HG03354 (cell line): ENCODE results near the gene OR8D2.

Experiments used
- ATAC-seq: cut with Tn5 transposase; IDR thresholded peaks from one replicate; pipeline ENCODE4 v1.9.1; 2021; ENCODE audit warnings: mild to moderate bottlenecking; ENCODE audit not compliant: unreplicated experiment, poor library complexity, severe bottlenecking

OR8D2 gene, protein sequence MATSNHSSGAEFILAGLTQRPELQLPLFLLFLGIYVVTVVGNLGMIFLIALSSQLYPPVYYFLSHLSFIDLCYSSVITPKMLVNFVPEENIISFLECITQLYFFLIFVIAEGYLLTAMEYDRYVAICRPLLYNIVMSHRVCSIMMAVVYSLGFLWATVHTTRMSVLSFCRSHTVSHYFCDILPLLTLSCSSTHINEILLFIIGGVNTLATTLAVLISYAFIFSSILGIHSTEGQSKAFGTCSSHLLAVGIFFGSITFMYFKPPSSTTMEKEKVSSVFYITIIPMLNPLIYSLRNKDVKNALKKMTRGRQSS

DNA sequence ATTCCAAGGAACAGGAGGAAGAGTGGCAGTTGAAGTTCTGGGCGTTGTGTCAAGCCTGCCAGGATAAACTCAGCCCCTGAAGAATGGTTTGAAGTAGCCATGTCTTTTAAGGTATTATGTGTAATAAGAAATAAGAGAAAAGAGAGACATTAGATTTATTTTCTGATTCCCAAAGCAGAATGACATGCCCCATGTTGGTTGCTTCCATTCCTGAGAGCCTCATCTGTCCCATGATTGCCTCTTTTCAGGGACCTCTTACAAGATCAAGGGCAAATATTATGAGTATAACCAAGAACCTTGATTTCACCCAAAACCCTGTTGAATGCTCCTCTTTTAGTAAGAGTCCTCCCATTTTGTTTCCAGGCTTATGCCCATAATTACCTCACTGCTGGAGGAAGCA, at the start of gene OR8D2:
OR8D2 (minus strand) TSS at position 101 of the 400 bp plus-strand sequence; CDS start at position 101, 0 bp downstream.
- no peak for ATAC-seq

DNA sequence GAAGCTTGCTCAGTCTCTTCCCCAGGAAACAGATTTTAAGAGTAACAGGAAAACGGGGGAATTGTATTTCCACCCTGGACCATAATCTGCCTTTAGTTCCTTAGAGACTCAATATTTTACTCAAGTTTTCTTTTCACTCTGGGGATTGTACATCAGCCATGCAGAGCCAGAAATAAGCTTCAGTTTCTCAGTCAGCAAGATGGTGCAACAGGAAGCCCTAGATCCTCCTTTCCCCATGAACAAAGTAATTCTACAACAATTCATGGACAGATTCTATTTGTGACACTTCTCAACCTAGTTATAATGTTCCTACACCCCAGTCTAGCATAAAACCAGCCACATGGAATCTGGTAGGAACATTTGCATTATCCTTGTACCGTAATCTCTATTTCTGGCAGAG, 39.6 kb upstream of the OR8D2 start:
- ATAC-seq, result no peak

GRCh38 chr11:124346311-124346955, 26.4 kb upstream of the OR8D2 start:
- no peak for ATAC-seq

GRCh38 chr11:124344346-124344745, 24.3 kb upstream of the OR8D2 start:
- no peak for ATAC-seq

DNA sequence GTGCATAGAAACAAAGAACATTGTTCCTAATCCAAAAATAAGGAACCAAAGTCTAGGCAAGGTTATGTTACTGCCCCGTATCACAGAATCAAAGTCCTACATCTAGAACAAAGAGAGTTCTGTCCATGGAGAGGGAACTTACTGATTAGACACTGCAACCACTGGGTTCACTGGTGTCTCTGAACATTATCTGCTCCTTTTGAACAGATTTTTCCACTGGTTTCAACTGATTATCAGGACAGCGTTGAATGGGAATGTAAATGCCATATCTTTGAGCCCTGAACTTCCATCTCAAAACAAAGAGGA, 20.1 kb upstream of the OR8D2 start:
- no peak for ATAC-seq

DNA sequence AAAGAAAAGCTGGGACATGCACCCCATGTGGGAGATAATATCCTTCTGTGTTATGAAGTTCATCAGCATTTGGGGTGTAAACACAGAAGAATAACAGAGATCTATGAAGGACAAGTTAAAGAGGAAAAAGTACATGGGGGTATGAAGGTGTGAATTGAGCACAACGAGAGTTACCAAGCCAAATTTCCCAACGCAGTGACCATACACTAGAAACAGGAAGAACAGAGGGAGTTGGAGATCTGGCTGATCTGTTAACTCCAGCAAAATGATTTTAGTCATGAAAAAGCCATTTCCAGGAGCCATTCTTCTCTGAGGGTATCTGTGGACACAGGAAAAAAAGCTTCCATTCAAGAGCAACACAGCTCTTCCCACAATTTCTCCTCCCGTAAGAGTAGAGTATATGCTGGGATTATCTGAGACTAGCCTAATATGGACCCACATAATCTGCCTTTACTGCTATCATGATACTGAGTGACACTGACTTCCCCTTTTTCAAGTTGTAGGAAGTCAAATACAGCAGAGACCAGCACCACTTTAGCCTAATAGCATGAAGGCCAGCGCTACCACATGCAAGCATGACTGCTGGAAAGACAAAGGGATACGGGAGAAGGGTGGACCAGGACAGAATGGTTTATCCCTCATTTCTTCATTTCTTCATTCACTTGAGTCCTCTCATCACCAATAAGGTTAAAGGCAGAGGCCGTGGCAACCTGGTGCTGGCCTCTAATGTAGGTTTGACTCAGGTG, 19.6 kb upstream of the OR8D2 start:
- no peak for ATAC-seq

DNA sequence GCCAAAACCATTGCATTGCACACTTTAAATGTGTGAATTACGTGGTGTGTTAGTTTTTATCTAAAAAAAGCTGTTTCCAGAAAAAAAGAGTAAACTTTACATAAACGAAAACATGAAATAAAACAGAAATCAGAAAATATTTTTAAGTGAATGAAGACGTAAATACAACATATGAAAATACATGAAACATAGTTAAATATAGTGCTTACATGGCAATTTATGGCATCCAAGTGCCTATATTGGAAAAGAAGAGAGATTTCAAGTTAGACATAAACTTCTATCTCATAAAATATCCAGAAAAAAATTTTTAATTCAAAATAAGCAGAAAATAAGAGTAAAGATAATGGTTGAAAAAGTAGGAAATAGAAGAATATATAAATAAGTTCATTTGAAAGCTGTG, 11.9 kb upstream of the OR8D2 start:
- ATAC-seq, result no peak

- ATAC-seq, result peak; percentile 75
Observed at GRCh38 chr11:124329787-124330478, 9.9 kb upstream of the OR8D2 start.

- no peak for ATAC-seq
Observed at GRCh38 chr11:124327775-124328174, 7.8 kb upstream of the OR8D2 start.

- no peak for ATAC-seq
Observed at GRCh38 chr11:124322356-124322755, 2.4 kb upstream of the OR8D2 start.

DNA sequence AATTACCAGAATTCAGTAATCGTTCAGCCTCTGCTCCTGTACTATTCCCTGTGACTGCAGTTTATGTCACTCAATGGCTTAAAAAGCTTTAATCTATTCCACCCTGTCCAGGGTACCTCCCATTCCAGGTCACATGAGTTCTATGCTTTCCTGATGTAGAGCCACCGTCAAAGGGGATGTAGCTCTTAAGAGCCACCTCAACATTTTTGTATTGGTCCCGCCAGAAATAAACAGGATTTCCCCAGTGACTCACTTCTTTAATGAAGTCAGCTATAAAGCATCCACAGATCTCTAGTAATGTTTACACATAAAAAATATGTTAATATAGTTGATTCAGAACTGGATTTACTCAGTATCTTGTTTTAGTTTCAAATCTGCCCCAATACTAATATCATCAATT, 4.9 kb downstream of the OR8D2 start:
- no peak for ATAC-seq

DNA sequence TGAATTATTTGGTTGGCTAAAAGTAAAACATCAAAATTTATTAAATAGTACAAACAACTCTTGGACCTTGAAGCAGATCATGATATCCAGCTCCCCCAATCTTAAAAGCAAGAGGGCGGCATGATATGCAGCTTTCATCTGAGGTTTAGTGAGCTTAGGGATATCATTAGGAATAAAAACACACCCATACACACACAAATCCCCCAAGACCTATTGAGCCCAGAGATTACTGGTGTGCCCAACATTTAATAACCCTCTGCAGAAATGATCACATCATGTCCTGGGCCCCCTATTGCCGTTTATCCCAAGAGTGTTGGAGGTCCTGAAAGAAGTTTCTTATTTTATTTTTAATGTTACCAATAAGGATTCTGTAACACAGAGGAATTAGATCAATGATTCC, 6.1 kb downstream of the OR8D2 start, which contains the start of gene OR8D1:
OR8D1 (minus strand) TSS at position 101 of the 400 bp plus-strand sequence. CDS start 3,183 bp downstream, outside the sequence.
- ATAC-seq, result no peak

- no peak for ATAC-seq
Observed at GRCh38 chr11:124313131-124313530, 6.9 kb downstream of the OR8D2 start.

DNA sequence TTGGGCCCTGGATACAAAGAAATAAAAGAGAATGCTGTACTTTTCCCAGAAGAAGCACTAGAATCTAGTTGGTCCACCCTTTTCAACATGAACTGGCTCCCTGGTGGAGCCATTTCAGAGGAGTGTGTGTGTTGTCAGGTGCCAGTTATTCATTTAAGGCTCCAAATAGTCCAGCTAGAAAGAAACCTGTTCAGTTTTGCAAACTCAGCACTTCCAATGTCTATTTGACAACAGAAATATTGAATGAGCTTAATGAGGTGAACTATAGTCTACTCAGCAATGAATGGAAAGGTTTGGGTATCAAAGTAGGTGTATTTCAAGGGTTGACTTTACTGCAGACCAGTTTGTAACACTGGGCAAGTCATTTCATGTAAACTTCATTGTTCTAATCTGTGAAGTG, 8.3 kb downstream of the OR8D2 start:
- ATAC-seq, result no peak

- no peak for ATAC-seq
Observed at GRCh38 chr11:124311269-124311668, 8.7 kb downstream of the OR8D2 start.

DNA sequence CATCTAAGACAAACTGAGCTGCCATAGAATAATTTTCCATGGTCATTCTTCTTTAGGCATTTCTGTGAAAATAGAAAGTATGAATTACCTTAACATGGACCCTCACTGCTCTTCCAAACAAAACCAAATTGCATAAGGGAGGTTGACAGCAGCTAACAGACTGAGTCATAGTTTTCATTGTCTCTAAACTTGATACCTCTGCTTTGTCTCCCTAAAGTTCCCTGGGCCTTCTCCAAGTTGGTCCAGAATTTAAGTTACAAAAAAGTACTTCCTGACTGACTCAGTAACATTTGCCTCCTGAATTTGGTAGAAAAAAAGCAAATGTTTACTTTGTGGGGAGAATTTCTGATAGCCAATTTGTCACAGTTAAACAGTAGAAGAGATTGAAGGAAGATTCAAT, 9.3 kb downstream of the OR8D2 start:
- ATAC-seq, result no peak

- ATAC-seq, result no peak
Observed at GRCh38 chr11:124307093-124307492, 12.9 kb downstream of the OR8D2 start.

GRCh38 chr11:124302347-124303125, 17.5 kb downstream of the OR8D2 start:
- ATAC-seq, result no peak

DNA sequence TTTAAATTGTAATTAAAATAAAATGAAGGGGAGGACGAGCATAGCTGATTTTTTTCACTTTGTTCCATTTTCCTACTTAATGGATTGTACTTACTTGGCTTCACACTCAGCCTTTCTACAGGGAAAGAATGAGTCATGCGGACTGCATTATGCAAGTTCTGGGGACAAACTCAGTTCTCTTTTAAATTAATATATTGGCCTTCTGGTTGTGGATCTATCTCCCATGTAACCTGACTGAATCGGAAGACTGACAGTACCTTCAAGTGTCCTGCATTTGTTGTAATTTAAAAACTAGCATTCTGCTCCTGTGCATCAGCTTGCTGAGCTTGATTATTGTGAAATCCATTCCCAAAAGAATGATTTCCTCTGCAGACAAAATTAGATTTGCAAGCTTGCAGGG, 18.4 kb downstream of the OR8D2 start:
- no peak for ATAC-seq

GRCh38 chr11:124297921-124298320, 22.1 kb downstream of the OR8D2 start:
- no peak for ATAC-seq
